ENCODE results near the gene CAMTA1.

Gene CAMTA1

DNA sequence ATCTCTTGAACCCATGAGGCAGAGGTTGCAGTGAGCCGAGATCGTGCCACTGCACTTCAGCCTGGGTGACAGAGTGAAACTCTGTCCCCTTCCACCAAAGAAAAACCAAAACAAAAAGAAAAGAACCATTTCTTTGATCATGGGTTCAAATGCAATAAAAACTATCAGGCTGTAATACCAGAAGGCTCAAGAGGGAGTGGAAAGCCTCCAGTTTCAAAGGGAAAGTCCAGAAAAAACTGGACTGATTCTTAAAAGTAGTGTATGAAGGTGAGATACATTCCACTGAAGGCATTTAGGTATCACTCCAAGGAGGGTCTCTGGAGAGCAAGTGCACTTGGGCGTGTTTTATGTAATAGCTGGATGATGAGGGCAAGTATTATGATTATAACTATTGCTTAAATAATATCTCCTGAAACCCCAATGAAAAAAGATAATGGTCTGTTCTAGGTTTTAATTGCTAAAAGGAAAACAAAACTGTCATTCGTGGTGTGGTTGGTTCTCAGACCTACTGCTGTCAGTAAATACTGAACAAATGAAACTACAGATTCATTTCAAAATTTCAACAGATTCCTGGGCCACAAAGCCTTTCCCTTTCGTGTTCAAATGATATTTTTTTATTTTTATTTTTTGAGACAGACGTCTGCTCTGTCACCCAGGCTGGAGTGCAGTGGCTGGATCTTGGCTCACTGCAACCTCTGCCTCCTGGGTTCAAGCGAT is 6.0 kb upstream of the CAMTA1 start:
- no peak for DNase-seq (ENCODE audit: low spot score)

DNA sequence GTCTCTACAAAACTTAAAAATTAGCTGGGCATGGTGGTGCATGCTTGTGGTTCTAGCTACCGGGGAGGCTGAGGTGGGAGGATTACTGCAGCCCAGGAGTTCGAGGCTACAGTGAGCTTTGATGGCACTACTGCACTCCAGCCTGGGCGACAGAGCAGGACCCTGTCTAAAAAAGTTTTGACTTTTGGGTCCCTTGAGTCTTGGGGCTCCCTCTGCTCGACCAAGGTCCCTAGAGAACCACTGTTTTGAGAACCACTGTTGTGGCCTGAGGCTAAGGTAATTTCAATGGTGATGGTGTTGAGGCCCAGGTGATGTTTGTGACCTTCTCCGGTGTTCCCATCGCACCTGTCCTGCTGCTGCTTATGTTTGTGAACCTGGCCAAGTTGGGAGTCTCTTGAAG is 3.1 kb upstream of the CAMTA1 start:
- DNase-seq (ENCODE audit: low spot score) = no peak

DNA sequence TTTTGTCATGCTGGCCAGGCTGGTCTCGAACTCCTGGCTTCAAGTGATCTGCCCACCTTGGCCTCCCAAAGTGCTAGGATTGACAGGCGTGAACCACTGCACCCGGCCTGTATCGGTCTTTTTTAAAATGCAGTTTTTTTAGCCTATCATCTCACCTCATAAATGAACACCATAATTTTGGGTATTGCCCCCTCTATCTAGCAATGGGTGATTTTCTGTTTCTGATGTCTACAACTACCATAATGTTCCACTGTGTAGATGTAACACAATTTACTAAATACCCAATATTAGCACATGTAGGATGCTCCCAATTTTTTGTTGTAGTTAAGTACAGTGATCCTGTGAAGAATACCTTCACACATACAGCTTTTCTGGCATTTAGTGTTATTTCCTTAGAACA is 2.0 kb upstream of the CAMTA1 start:
- no peak for DNase-seq (ENCODE audit: low spot score)

DNA sequence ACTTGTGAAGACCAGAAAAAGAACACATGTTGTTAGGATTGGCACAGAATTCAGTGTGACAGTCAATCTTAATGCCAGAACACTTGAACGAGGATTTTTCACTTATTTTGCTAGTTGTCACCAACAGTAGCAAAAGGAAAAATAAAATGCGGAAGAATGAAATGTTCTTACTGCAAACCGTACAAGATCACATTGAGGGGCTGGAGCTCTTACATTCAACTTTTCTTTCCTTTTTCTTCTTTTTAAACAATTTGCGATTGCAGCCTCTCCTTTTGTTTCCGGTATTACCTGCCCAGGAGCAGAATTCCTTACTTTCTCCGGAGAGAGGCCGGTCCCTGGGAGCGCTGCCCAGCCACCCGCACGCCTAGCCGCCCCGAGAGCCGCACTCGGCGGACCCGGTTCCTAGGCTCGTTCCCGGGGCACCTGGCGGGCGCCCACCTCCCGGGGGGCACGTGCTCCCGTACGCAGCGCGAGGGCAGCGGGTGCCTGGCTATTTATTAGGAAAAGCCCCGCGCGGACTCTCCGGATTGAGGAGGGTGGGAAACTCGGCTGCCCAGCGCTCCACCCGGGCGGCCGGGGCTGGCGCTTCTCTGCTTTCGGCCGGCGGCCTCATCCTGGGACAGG is 1.2 kb upstream of the CAMTA1 start:
- no peak for DNase-seq (ENCODE audit: low spot score)

DNA sequence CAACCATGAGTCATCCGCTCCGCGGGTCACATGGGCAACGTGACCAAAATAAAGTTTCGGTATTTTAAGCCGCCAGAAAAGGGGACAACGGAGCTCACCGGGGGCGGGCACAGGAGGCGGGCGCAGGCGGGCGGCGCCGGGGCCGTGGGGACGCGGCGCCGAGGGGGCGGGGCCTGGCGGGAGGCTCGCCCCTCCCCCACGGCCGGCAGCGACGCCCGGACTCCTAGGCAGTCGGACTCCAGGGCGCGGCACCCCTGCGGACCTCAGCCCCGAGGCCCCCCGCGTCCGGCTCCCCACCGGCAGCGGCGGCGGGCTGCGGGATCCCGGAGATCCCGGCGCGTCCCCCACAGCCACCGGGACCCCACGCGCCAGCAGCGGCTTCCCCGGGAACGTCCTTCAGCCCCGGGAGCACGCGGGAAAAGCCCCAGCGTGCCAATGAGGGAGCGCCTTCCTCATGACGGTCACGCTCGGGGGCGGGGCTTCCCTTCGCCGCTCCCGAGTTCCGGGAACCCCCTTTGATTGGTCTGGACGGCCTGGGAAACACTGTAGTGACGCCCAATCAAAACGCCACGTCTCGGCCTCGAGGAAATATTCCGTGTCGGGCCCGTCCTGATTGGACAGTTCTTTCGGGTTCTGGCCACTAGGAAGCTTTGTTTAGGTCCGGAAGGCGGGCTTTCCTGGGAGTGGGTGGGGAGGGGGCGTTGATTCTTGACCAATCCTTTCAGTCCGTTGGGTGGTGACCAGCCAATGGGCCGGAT is 515 bp upstream of the CAMTA1 start:
- DNase-seq (ENCODE audit: low spot score) = peak; percentile 99

DNA sequence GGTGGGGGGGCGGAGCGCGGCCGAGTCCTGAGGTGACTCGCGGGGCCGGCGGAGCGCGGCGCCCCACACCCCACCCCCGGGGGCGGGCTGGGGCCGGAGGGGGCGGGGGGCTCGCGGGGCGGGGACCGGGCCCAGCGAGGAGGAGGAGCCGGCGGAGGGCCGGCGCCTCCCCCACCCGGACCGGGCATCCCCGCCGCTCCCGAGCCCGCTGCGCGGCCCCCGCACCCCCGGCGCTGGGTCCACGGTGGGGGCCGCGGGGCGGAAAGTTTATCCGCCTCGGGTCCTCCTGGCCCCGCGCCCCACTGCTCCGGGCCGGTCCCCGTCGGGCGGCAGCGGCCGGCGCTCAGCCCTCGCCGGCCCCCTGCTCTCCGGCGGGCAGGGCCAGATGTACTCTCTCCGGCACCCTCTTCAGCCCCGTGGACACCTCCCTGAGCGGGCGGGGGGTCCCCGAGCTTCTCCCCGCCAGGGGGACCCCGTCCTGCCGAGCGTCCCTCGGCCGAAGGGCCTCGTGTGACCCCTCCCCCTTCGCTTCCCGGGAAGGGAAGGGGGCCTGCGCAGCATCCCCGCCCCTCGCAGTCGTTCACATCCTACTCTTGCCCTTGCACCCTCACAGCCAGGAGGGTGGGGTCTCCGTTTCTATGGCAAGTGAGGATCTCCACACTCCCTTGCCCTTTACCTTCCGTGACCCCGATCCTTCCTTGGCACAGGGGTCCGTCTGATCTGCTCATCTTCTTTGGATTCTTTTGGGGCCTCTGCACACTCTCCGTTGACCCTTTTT is 663 bp downstream of the CAMTA1 start:
- DNase-seq (ENCODE audit: low spot score) = peak; percentile 19

DNA sequence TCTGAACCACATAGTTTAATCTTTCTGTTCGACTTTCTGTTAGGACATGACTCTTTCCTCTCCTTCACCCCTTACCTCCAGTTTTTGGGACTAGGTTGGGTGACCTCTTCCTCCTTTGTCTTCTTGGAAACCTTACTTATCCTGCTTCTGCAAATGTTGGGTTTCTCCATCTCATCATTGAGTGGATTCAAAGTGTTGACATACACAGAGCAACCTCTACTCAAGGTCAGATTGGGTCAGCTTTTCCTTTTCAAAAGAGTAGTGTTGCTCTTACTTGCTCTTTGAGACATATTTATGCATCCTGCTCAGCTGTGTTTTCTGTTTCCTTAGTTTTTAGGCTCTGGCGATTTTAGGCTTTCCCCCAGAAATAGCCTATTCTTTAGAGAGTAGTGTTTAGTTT is 3.7 kb downstream of the CAMTA1 start:
- DNase-seq (ENCODE audit: low spot score) = no peak

DNA sequence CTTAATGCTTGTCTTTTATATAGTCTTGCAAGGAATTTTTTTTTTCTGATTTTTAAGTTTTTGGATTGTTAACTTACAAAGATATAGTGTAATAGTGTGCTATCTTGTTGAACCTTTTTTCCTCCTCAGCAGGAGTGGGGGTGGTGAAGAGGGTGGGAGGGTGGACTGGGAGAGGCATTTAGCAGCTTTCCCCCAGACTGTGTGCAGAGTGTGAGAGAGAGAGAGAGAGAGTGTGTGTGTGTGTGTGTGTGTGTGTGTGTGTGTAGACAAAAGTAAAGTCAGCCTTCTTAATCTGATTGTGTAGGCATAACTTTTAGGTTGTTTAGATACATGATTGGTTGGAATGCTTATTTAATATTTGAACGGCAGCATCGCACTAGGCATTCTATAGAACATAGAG is 4.9 kb downstream of the CAMTA1 start:
- DNase-seq (ENCODE audit: low spot score) = no peak

DNA sequence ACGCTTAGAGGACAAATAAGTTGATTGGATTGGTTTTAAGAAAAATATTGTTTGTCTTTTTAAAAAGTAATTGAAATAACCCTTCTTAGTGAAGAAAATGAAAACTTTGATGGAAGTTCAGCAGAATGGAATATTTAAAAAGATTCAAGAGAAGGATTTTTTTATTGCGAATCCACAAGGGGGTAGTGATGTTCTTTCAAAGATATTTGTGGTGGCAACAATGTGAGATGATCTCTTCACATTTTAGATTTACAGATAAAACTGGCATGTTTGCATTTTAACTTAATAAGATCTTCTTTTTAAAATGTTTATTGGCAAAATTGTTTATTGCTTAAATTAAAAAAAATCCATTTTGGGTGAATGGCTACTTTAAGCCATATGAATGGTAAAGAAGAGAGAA is 8.9 kb downstream of the CAMTA1 start:
- DNase-seq (ENCODE audit: low spot score) = peak; percentile 57

DNA sequence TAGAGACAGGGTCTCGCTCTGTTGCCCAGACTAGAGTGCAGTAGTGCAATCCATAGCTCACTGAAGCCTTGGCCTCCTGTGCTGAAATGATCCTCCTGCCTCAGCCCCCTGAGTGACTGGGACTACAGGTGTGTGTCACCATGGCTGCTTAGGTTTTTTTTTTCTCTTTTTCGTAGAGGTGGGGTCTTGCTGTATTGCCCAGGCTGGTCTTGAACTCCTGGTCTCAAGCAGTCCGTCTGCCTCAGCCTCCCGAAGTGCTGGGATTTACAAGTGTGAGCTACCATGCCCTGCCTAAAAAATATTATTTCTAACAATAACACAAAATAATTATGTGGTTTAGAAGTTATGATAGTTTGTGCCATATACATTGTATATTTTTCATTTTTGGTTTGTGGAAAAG is 9.9 kb downstream of the CAMTA1 start:
- DNase-seq (ENCODE audit: low spot score) = no peak

DNA sequence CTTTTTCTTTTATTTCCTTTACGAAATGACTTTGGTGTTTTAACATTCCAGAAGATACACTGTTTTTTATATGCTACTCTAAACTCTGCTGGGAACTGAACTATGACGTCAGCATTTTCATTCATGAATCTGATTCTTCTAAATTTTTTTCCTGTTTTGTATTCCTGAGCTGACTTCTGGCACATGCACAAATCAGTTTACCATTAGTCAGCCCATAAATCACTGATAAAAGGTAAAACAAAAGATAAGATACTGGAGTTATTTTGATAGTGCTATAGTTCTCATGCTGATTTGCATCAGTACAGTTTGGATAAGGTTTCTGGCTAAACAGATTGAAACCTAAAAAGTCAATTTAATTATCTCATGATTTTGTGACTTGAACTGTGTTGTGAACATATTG is 10.4 kb downstream of the CAMTA1 start:
- DNase-seq (ENCODE audit: low spot score) = no peak

DNA sequence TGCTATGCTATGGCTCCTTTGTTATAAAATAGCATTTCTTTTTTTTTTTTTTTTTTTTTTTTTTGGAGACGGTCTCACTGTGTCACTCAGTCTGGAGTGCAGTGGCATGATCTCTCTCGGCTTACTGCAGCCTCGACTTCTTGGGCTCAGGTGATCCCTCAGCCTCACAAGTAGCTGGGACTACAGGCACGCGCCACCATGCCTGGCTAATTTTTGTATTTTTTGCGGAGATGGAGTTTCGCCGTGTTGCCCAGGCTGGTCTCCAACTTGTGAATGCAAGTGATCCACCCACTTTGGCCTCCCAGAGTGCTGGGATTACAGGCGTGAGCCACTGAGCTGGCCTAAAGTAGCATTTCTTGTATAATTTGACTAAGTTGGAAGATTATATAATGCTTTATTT is 10.8 kb downstream of the CAMTA1 start:
- DNase-seq (ENCODE audit: low spot score) = no peak

DNA sequence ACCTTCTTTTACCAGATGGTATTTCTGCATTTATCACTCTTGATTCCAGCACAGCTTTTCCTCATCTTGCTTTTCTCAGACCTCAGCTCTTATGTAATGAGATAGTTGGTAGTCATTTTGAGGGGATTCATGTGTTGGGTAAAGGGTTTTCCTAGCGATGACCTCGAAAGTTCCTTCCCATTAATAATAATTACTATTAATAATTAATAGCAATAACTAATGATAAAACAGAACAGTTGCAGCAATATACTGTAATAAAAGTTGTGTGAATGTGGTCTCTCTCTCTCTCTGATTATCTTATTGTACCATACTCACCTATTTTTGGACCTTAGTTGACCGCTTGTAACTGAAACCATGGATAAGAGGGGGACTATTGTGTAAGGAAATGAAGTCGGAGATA is 14.2 kb downstream of the CAMTA1 start:
- no peak for DNase-seq (ENCODE audit: low spot score)

DNA sequence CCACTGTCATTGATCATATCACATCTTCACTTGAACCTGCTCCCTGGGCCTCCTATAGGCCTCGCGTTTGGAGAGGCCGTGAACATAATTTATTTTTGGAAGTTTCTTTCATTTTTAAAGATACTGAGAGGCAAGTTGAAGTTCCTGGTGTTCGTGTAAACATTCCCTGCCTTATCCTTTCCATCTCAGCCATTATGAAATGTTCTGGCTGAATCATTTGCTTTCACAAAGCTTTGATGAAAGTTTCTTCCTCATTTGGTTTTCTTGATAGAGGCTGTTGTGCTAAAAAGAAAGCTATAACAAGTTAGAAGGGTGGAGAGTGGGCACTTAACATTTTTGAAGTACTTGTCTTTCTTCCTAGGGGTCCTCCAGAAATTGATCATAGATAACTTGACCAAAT is 15.5 kb downstream of the CAMTA1 start:
- no peak for DNase-seq (ENCODE audit: low spot score)

DNA sequence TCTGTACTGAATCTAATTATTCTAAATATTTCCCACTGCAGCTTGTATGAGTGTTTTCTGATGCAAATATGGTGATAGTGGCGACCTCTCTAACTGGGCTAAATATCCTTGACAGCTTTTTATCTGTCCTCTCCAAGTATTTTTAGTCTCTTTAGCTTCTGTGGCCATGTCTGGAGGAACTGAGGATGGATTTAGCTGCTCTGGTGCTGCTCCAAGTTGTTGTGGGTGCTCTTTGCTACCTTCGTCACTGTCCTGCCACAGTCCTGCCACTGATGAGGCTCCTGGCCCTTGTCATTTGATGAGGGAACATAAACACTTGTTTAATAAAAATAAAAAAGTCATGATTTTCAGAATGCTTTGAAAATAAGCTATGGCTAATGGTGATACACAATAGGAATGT is 15.9 kb downstream of the CAMTA1 start:
- no peak for DNase-seq (ENCODE audit: low spot score)

DNA sequence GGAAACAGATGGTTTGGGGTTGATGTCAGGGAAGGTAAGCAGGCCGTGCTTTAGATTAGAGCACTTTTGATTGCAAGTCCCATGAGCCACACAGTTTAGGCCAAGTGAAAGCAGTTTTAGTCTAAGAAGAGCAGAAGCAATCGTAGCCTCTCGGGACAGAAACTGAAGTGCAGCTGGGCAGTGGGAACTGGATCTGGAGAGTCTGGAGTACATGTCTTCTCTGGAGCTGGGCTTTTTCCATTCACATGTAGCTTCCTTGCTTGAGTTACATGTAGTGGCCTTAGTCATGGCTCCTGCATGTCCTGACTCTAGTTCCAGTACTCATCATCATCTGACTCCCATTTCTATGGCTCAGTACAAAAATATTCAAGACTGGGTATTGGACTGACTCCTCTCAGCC is 16.7 kb downstream of the CAMTA1 start:
- DNase-seq (ENCODE audit: low spot score) = no peak

DNA sequence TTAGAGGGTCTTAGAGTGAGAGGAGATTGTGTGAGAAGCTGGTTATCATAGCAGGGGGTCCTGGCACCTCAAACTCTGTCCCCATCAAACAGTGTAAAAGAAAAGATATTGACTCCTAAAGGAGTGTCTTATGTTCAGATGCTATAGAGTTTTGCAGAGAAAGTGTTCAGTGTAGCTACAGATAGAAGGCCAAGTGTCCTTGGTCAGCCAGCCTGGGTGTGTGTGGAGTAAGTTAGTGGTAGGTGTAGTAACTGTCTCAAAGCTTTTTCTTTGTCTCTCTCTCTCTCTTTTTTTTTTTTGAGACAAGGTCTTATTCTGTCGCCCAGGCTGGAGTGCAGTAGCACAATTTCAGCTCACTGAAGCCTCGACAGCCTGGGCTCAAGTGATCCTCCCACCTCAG is 17.2 kb downstream of the CAMTA1 start:
- DNase-seq (ENCODE audit: low spot score) = no peak

DNA sequence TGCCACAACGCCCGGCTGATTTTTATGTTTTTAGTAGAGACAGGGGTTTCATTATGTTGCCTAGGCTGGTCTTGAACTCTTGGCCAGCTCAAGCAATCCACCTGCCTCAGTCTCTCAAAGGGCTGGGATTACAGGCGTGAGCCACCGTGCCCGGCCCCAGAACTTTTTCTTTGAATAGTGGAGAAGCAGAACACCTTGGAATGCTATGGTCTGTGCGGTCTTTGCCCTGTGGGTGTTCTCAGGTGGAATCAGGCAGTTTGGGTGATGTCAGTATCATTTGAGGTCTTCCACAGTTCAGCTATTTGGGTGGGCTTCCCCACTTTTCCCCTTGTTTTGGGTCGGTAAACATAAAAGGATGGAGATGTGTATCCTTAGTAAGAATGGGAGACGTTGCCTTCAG is 17.6 kb downstream of the CAMTA1 start:
- no peak for DNase-seq (ENCODE audit: low spot score)

DNA sequence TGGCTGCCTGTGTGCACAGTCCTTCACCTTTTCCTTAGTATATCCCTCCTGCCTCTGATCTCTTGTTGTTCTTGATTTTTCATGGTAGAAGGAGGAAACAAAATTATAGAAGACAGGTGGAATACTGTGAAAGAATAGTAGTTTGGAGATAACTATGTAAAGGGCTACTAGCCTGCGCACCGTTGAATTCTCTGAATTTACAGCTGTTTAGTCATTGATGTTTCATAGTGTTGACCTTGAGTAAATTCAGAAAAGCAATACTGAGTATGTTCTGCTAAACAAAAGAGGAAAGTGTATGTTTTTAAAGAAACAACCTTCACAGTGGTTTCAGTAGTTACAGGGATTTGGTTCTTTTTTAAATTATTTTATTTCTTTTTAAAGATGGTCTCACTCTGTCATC is 18.1 kb downstream of the CAMTA1 start:
- DNase-seq (ENCODE audit: low spot score) = no peak

DNA sequence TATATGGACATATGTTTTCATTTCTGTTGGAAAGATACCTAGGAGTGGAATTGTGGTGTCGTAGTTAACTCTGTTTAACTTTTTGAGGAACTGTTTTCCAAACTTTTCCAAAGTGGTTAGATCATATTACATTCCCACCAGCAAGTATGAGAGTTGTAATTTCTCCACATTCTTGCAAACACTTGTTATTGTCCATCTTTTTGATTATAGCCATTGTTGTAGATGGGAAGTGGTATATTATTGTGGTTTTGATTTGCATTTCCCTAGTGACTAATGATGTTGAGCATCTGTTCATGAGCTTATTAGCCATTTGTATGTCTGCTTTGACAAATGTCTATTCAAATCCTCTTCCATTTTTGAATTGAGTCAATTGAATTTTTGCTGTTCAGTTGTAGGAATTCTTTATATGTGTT is 19.8 kb downstream of the CAMTA1 start:
- no peak for DNase-seq (ENCODE audit: low spot score)

DNA sequence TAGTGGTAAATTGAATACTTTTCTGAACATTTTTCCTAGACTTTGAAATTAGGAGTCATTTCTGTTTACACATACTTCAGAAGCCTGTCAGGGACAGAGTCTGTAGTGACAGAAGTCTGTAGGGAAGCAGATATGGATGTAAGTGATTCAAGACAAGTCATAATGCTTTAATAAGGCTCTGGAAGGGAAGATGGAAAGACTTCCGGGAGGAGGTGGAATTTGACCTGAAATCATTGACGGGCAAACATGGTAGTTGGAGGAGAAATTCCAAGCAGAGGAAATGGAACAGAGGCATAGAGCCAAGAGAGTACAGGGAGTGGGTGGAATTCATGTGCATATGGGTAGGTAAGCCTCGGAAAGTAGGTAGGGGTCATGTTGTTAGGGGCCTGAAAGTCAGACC is 22.5 kb downstream of the CAMTA1 start:
- no peak for DNase-seq (ENCODE audit: low spot score)

DNA sequence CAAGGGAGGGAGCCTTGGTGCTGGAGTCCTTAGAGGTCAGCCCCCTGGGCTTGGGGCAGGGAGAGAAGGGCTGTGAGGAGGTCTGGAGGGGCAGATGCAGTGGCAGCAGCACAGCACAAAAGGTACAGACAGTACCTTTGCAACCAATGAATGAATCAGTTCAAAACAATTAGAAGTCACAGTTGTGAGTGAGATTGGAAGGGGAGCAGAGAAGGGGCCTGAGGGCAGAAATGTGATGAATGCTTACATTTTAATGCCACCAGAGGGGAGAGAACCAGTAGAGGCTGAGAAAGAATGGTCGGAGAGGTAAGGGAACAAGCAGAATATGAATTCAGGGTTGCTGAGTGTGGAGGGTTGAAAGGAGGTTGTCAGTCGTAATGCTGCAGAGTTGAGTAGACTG is 24.2 kb downstream of the CAMTA1 start:
- DNase-seq (ENCODE audit: low spot score) = no peak

Data from Ammon's horn (tissue), 1 donor.